ENCODE data around the gene NOX5. TPM values are rescaled to one million over a fixed set of nuclear protein-coding genes. Genes with fewer than 3 reads are reported as not detected.

The NOX5 gene
- total RNA-seq, 1 donor from 2014 or later: 0.06 TPM

GRCh38 chr15:69076756-69077155 lies 62.3 kb downstream of the NOX5 start:
- TF ChIP-seq CTCF (conservative IDR thresholded peaks at IDR 0.05; ENCODE audit: low read depth, low read length): no peak
- H3K4me3 ChIP-seq (ENCODE audit: low read depth, low read length): no peak overlapping the region
- DNase-seq (ENCODE audit: low read depth): no peak

- DNase-seq (ENCODE audit: low read depth): no peak
These were observed 64.1 kb downstream of the NOX5 start for GRCh38 chr15:69078638-69079037.

GRCh38 chr15:69080295-69081248 lies 66.1 kb downstream of the NOX5 start:
- H3K4me3 ChIP-seq (ENCODE audit: low read depth, low read length): no peak overlapping the region
- TF ChIP-seq CTCF (conservative IDR thresholded peaks at IDR 0.05; ENCODE audit: low read depth, low read length): no peak
- DNase-seq (ENCODE audit: low read depth): no peak

More at GRCh38 chr15:69078638-69079037, 64.1 kb downstream of the NOX5 start:
- no peak for TF ChIP-seq CTCF (conservative IDR thresholded peaks at IDR 0.05; ENCODE audit: low read depth, low read length)
- H3K4me3 ChIP-seq (ENCODE audit: low read depth, low read length): no peak overlapping the region

- TF ChIP-seq CTCF (conservative IDR thresholded peaks at IDR 0.05; ENCODE audit: low read depth, low read length): no peak
- no peak for DNase-seq (ENCODE audit: low read depth)
- no peak overlapping the region for H3K4me3 ChIP-seq (ENCODE audit: low read depth, low read length)
These were observed 67.0 kb downstream of the NOX5 start for GRCh38 chr15:69081310-69082004.

- DNase-seq (ENCODE audit: low read depth): no peak
- no peak for TF ChIP-seq CTCF (conservative IDR thresholded peaks at IDR 0.05; ENCODE audit: low read depth, low read length)
- H3K4me3 ChIP-seq (ENCODE audit: low read depth, low read length): no peak overlapping the region
These were observed 67.6 kb downstream of the NOX5 start for GRCh38 chr15:69082021-69082502.

GRCh38 chr15:69082554-69082953 lies 68.1 kb downstream of the NOX5 start:
- no peak overlapping the region for H3K4me3 ChIP-seq (ENCODE audit: low read depth, low read length)
- DNase-seq (ENCODE audit: low read depth): no peak
- TF ChIP-seq CTCF (conservative IDR thresholded peaks at IDR 0.05; ENCODE audit: low read depth, low read length): no peak
